HG03378 (cell line): Measurements from ENCODE around the gene EML6.

Source experiments
- ATAC-seq: cut with Tn5 transposase; IDR thresholded peaks from one replicate; pipeline ENCODE4 v1.9.1; 2021; ENCODE audit warnings: mild to moderate bottlenecking, moderate library complexity; ENCODE audit not compliant: unreplicated experiment

EML6 gene

DNA sequence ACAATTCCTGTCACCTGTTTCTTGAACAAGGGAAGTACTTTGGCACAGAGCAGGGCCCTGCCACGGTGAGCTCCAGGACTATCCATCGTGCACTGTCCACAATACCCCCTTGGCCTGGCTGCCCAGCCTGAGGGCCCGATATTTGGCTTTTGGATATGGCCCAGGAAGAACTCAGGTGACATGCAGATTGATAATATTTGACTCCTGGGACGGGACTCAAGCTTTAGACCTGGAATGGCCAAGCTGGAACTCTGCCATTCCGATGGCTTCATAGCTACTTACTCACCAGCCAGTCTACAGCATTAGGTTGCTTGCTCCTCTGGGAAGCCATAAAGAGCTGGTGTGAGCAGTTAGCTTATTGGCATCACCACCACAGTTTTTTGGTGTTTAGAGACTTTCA is 26.6 kb downstream of the EML6 start:
- no peak for ATAC-seq

DNA sequence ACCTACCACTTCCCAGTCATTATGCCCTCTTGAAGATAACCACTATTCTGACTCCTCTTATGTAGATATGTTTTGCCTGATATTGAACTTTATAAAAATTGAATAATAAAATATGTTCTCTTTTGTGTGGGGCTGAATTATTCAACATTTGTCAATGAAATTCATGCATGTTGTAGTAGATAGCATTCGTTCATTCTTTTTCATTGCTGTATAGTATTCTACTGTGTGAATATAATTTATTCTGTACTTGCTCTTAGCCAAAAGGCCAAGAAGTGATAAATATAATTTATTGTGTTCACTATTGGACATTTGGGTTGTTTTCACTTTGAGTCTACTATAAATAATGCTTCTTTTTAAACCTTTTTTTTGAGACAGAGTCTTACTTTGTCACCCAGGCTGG is 29.0 kb downstream of the EML6 start:
- ATAC-seq: no peak

DNA sequence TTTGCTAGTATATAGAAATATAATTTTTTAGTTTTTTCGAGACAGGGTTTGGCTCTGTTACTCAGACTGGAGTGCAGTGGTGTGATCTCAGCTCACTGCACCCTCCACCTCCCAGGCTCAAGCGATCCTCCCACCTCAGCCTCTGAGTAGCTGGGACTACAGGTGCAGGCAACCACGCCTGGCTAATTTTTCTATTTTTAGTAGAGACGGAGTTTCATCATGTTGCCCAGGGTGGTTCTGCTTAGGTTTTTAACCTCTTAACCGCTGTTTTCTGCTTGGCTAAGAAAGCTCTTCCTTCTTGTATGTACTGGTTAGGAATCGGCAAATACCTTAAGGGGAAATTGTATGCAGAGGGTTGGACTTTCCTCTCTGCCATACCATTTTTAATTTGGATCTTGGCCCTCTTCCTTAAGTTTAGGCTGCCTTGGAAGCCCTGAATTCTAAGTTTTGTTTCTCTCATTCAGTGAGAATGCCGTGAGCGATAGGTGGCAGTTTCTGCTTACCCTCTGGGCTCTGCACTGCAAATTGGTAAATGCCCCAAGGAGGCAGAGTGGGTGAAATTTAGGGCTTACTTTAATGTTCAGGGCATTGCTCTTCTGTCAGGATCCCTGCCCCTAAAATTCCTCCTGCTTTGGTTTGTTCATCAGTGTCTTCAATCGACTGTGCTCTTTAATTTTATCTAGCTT is 32.3 kb downstream of the EML6 start:
- peak; percentile 64 for ATAC-seq

DNA sequence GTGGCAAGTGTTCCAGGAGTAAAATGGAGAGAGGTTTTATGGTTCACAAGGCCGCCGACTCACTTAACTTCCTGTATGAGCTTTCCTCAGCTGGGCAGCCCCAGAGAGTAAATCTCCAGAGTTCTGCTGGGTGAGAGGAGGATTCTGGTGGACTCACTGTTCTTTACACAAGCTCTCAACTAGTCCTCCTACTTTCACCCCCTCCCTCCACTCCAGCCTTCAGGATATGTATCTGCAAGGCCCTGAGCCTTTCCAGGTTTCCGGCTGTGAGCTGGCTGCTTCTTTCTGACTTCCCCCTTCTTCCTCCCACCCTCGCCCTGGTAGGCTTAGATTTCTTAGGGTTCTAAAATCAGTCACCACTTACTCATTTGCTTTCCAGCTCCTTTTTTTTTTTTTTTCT is 34.0 kb downstream of the EML6 start:
- no peak for ATAC-seq

DNA sequence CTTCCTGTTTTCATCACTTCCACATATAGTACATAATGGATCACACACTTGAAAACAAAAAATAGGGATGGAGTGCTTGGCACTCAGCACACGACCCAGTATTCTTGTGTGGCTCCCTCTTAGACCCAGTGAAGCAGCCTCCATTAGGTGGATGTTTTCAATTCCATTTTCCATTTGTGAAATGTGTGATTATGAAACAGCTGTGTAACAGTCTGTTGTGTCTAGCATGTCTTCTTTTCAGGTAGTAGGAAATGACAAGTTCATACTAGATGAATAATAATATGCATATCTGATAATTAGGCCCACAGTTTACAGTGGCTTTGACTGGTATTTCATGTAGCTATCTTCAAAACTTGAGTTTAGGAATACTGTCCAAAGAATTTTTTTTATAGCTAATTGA is 35.5 kb downstream of the EML6 start:
- ATAC-seq: no peak

DNA sequence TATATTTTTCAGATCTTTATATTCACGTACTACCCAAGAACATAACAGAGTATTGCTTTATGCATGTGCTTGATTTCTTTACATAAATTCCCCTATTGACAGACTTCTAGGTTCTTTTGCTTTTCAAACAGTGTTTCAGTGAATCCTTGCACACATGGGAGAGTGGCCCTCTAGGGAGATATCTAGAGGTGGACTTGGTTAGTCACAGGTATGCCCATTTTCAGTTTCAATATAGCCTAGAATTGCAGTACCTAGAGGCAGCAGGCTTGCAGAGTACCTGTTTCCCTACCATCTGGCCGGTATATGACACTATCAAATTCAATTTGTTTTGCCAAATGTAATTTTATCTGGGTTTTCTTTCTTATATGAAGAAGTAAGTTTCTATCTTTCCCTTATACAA is 36.8 kb downstream of the EML6 start:
- ATAC-seq: peak; percentile 36

DNA sequence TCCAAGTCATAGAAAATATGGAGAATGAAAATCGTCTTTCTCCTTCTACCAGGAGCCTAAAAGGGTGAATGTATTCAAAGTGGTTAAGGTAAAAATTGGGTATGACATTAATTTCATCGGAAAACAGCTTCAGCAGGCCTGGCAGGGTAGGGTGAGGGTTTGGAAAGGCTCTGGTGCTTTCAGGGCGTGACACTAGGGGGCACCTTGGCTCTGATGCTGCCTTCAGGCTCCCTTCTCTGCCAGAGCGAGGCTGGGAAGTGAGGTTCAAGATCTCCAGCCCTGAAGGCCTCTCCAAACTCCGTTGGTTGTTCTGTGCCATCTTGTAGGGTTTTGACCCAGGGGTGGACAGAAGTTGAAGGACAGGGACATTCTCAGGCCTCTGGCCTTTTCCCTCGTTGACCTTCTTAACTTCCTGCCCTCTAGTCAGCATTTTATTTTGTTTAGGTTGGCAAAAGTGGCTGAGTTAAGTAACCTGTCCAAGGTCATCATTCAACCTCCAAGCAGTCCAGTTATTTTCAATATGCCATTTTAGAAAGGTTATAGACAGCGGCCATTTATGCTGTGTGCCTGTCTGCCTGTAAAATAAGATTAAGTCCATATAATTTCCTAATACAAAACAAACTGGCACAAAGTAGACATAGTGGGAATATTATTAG is 40.3 kb downstream of the EML6 start:
- no peak for ATAC-seq

DNA sequence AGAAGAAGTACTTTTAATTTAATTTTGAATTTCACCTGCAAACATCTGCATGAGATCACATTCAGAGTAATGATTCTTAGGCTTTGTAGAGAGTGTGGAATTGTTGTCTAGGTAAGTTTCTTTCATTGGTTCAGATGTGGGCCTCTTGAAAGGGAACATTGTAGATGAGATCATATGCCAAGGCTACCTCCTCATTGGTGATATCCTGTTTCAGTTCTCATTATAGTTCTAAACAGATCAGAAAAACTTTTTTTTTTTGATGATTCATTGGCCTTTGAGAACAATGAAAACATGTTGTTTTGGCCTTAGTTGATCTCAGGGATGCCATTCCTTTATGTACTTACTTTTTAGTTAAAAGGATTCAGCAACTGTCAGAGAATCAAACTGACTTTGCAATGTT is 44.5 kb downstream of the EML6 start:
- ATAC-seq: peak; percentile 68

DNA sequence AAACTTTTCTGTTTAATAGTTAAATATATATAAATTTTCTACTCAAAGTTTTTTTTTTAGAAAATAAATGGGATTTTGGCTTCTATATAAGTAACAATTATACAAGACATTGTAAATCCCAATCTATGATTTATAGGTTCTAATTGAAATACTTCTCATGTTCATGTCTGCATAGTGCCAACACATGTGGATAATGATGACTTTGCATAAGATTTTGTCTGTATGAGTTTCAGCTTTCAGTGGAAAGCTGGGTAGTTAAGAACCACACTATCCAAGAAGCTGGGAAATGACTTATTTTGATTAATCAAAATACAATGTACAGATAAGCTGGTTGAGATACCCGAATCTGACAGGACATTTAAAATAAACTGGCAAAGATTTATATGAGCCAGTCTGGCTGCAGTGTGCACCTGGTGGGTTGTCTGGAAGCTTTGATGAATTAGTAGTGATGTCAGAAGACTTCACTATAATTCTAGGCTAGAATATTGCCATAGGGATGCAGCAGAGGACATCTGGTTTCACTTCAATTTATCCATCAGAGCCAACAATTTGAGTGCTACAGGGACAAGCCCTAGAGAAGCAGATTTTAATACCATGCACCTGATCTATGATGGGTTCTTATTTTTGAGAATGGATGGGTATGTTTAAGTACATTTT is 45.4 kb downstream of the EML6 start:
- ATAC-seq: no peak

DNA sequence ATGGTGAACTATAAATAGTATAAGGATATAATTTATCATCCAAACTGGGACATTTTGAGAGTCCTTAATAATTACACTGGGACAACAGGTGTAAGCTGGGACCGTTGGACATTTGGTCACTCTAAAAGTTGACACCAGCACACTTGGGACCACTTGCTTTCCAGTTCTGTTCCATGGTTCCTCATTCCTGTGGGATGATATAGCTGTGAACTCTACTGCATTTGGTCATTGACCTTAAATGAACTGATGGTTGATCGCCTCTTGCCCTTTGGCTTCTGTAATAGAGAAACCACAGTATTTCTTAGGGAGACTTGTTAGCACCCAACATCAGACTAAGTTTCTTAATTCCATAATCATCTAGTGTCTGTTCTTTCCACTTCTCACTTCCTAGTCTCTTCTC is 46.7 kb downstream of the EML6 start:
- no peak for ATAC-seq

DNA sequence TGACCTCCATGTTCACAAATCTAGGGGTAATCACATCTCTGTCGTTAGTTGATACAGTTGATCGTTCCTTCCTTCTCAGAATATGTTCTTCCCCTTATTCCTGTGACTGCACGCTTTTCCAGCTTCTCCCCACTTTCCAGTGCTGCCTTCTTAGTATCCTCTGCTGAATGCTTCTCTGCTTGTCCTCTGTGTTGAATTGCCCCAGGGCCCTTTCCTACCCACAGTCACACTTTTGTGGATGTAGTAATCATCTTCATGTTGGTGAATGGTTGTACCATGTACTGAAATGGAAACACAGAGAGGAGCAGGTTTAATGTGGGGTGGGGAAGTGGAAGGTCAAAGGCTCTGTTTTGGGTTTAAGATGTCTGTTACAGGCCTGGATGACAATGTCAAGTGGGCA is 47.2 kb downstream of the EML6 start:
- no peak for ATAC-seq

DNA sequence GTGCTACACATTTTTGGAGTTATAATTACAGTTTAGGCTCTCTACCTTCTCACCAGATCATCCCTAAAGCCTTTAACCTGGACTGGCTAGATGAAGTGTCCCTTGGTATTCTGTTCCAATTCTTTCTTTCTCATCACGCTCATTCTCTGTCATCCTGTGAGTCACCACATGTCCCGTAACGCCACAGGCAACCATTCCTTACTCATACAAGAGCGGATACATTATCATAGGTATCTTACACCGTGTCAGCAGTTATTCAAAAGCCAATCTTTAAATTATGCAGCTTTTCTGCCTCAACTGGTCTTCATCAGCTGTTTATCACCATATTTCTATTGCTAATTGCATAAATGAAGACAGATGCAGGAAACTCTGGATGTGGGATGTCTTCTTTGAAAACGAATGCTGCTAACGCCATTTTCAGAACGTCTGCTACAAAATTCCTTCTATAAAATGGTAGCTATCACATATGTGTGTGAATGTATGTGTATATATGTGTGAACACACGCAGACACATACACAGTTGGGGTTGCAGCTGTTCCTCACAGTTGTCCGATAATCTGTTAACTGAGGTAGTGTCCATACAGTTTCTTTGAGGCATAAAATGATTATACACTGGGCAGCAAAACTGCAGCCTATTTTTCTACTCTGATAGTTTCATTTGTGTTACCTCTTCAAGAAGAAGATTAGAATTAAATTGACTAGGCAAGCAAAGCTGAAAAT is 47.9 kb downstream of the EML6 start:
- no peak for ATAC-seq

DNA sequence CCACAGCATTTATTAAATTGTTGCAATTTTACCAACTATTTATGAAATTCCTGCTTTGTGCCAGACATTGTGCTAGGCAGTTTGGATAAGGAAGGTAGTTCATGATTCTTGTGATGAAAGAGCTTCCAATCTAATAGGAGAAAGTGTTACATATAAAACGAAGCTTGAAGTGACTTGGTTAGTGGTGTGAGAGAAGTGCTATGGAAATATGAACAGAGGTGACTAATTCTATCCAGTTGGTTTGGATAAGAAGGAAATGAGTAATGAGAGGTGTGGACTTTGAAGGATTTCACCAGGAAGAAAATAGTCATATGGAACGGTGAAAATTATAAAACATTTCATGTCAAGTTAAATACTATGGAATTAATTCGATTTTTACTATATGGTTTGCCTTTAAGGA is 48.6 kb downstream of the EML6 start:
- ATAC-seq: no peak

DNA sequence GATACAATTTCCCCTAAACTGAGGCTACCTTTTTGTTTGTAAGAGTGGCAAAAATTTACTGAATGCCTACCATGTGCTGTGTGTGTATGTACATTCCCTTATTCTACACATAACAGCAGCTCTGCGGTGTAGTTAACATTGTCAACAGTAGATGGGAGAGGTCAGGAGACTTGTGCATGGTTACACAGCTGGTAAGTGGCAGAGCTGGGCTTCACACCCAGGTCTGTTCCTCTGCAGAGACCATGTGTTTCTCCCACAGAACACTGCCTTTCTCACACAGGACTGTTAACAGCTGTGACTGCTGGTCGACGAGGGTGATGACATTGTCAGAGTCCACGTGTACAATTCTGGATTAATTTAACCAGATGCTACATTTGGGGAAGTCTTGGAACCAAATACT is 49.1 kb downstream of the EML6 start:
- no peak for ATAC-seq

DNA sequence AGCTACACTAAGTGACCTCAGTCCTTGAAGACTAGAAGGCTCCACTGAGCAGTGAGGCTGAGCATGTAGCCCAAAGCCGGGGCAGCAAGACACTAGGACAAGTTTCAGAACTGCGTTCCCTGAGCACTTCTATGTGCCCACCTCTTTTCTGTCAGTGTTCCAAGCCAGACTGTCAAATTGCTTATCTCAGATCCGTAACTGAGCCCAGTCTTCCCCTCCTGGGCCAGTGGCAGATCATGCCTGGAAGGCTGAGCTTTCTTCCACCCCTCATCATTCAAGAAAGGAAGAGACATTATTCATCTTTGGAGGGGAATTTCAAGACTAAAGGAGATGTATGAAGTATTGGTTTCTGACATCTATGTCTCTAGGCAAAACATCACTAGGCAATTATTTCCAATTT is 49.8 kb downstream of the EML6 start:
- no peak for ATAC-seq

DNA sequence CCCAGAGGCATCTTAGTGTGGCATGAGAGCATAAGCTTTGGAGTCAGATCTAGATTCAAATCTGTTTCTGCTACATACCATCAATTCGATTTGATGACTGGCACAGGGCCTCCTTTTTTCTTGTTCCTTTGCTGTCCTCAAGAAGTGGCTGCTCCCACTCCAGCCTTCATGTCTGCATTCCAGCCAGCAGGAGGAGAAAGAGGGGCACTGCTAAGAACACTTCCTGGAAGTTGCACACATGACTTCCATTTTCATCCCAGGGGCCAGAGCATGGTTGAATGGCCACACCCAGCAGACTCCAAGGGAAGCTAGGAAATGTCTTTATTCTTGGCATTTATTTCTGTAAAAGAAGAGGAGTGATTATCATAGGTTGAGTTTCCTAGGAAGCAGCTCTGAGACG is 50.4 kb downstream of the EML6 start:
- ATAC-seq: no peak

DNA sequence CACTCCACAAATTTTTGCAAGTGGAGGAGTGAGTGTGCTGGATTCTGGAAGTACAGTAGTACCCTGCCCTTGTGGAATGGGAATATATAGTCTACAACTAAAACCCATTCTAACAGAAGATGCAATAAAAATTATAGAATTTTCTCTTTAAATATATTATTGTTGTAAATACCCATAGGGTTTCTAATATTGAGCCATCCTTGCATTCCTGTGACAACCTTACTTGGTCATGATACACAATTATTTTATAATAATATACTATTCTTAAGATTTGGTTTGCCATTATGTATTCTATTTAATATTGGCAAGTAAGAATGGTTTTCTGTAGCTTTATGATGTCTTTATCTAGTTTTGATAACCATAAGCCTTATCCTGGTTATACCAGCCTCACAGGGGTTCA is 52.2 kb downstream of the EML6 start:
- no peak for ATAC-seq

DNA sequence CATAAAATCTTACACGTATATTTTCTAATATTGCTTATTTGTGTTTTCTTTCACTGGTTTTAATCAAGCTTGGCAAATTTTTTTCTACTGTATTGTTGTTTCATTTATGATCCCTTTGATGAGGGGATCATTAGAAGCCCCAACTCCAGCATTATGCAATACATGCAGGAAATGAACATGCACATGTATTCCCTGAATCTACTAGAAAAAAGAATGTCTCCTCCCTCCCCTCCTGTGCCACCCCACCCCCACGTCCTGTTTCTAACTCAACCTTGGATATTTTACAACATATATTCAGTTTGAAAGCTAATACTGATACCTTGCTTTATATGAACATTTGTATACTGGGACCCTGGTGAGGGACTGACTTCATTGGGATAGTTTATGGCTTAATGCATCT is 53.0 kb downstream of the EML6 start:
- ATAC-seq: no peak

DNA sequence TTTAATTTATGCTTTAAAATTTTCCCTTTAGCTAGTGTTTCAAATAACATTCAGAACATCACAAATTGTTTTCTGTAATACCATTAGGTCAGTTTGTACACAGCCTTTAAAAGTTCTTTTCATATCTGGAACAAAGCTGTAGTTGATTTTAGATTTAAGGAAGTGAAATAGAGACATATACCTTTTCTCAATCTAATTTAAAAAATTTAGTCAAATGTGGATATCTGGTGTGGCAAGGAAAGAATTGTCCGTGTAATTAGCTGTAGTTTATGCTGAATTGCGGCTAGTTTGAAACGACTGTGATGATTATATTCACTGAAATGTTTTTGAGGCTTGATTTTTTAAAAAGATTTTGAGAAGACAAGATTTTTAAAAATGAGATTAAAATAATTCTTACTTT is 59.9 kb downstream of the EML6 start:
- ATAC-seq: no peak

DNA sequence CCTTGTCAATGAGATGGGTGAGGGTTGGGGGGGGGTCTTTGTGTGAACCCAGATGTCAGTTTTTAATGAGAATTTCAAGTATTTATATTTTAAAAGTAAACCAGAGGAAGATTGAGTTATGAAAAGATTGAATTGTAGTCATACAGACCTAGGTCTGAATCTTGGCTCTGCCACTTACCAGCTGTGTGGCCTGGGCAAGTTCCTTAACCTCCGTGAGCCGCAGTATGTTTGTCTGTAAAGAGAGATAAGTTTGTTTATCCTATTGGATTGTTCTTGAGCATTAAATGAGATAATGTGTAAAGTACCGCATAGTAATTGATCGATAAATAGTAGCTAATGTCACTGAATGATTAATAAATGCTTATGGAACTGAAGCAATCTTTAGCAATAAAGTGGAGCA is 63.8 kb downstream of the EML6 start:
- no peak for ATAC-seq

DNA sequence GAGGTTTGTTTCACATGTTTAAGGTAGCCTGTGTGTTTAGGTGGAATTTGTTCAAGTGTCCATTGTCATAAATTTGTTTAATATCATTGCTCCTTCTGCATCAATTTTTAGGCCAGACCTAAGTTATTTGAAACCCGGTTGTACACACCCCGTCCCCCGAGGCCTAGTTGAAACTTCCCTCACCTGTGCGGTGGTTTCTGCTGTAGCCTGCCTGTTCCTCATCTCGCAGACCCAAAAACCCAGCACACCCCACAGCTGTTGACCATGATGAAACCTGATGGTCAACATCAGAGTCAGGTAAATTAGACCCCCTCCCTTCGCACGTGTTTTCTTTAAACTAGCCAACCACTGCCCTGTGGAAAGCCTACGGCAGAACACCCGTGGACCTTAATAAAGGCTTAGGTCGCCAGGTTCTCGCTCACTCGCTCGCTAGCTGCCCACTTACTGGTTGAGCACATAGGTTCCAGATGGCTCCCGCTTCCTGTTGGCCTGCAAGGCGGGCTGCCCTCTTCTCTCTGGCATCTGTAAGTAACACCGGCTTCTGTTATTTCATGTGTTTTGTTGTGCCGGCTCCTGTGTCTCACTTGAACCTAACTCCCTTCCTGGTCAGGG is 64.4 kb downstream of the EML6 start:
- ATAC-seq: no peak
